ENCODE measurements around the gene ACAT1.

The ACAT1 gene

DNA sequence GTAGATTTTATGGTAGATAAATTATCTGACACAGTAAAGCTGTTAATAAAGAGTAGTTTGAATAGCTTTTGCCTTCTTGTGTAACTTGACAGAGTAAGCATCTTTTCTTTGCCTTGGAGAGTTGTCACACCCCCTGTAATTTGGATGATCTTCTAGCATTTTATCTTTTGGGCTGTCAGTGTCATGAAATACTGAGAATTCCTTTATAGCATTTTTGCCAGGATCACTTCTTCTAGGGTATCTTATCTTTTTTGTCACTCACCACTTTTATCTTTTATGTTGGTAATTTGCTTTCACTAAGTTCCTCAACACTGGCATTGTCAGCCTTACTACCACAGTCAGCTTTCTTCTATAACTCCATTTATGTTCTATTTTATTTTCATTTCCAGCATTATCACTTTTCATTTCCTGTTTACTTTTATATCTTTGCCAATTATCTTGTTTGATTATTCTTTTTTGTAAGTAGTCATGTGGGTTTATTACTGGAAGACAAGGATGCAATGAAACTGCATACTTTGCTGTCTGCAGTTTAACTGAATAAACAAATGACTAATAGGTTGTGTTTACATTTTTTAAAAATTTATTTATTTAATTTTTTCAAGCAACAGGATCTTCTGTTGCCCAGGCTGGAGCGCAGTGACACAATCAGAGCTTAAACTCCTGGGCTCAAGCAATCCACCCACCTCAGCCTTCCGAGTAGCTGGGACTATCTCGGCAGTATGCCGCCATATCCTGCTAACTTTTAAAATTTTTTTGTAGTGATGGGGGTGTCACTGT lies 28.1 kb upstream of the ACAT1 start:
- Histone ChIP-seq H3K9me3 (ENCODE audit: control insufficient read depth, insufficient read depth, low read depth, low read length) (no peaks in the 10 kb centered on the region), H3K4me3 (ENCODE audit: low read depth, low read length) (no peak overlapping the region), H3K27ac (ENCODE audit: extremely low read depth, low read depth, low read length) (no peak overlapping the region), H3K4me1 (ENCODE audit: control insufficient read depth, insufficient read depth, low read length) (no peaks in the 10 kb centered on the region), H3K36me3 (ENCODE audit: control insufficient read depth in 2 of 2, insufficient read depth in 1 of 2, low read length in 2 of 2) (peaks cover 3 to 62% of the 10 kb centered on the region in 2 experiments)
- CTCF ChIA-PET = interaction anchor here (0.7 kb wide), 2 partner anchors 8 to 74 kb away, joined by 3 read pairs; no protein-coding TSS in a partner anchor
- POLR2A ChIA-PET = interaction anchor here (0.6 kb wide), 1 partner anchor 166 kb away, joined by 3 read pairs; no protein-coding TSS in a partner anchor
- no peak for TF ChIP-seq ZNF23 (tag by site-specific recombination; IDR thresholded peaks at IDR 0.05; ENCODE audit: borderline replicate concordance)
- TF ChIP-seq ZNF223 (tag by site-specific recombination; IDR thresholded peaks at IDR 0.05) = no peak
- TF ChIP-seq, protein P1, sequence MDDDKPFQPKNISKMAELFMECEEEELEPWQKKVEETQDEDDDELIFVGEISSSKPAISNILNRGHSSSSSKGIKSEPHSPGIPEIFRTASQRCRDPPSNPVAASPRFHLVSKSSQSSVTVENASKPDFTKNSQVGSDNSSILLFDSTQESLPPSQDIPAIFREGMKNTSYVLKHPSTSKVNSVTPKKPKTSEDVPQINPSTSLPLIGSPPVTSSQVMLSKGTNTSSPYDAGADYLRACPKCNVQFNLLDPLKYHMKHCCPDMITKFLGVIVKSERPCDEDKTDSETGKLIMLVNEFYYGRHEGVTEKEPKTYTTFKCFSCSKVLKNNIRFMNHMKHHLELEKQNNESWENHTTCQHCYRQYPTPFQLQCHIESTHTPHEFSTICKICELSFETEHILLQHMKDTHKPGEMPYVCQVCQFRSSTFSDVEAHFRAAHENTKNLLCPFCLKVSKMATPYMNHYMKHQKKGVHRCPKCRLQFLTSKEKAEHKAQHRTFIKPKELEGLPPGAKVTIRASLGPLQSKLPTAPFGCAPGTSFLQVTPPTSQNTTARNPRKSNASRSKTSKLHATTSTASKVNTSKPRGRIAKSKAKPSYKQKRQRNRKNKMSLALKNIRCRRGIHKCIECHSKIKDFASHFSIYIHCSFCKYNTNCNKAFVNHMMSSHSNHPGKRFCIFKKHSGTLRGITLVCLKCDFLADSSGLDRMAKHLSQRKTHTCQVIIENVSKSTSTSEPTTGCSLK (tag by site-specific recombination; IDR thresholded peaks at IDR 0.05) = no peak
- TF ChIP-seq ZFP37 (tag by site-specific recombination; IDR thresholded peaks at IDR 0.05) = no peak
- TF ChIP-seq, protein P2, sequence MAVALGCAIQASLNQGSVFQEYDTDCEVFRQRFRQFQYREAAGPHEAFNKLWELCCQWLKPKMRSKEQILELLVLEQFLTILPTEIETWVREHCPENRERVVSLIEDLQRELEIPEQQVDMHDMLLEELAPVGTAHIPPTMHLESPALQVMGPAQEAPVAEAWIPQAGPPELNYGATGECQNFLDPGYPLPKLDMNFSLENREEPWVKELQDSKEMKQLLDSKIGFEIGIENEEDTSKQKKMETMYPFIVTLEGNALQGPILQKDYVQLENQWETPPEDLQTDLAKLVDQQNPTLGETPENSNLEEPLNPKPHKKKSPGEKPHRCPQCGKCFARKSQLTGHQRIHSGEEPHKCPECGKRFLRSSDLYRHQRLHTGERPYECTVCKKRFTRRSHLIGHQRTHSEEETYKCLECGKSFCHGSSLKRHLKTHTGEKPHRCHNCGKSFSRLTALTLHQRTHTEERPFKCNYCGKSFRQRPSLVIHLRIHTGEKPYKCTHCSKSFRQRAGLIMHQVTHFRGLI (tag by site-specific recombination; IDR thresholded peaks at IDR 0.05) = no peak
- no peak for TF ChIP-seq ZNF302 (tag by site-specific recombination; IDR thresholded peaks at IDR 0.05; ENCODE audit: low read depth)
- no peak for TF ChIP-seq ZNF366 (tag by site-specific recombination; conservative IDR thresholded peaks at IDR 0.05)
- TF ChIP-seq HOXD13 (CRISPR knock-in tag; IDR thresholded peaks at IDR 0.05; ENCODE audit: borderline replicate concordance) = no peak
- no peak for TF ChIP-seq ZNF433 (tag by site-specific recombination; IDR thresholded peaks at IDR 0.05; ENCODE audit: low read depth)
- no peak for TF ChIP-seq ZNF266 (tag by site-specific recombination; IDR thresholded peaks at IDR 0.05; ENCODE audit: low read depth)
- TF ChIP-seq, protein P3, sequence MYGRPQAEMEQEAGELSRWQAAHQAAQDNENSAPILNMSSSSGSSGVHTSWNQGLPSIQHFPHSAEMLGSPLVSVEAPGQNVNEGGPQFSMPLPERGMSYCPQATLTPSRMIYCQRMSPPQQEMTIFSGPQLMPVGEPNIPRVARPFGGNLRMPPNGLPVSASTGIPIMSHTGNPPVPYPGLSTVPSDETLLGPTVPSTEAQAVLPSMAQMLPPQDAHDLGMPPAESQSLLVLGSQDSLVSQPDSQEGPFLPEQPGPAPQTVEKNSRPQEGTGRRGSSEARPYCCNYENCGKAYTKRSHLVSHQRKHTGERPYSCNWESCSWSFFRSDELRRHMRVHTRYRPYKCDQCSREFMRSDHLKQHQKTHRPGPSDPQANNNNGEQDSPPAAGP (tag by site-specific recombination; IDR thresholded peaks at IDR 0.05) = no peak
- TF ChIP-seq FEZF1 (tag by site-specific recombination; IDR thresholded peaks at IDR 0.05) = no peak
- TF ChIP-seq GFI1B (tag by site-specific recombination; IDR thresholded peaks at IDR 0.05) = no peak
- TF ChIP-seq ZBTB8A (tag by site-specific recombination; IDR thresholded peaks at IDR 0.05) = no peak
- no peak for TF ChIP-seq ZNF837 (tag by site-specific recombination; IDR thresholded peaks at IDR 0.05)
- no peak for TF ChIP-seq ZNF214 (tag by site-specific recombination; IDR thresholded peaks at IDR 0.05; ENCODE audit: borderline replicate concordance)
- TF ChIP-seq ZNF677 (tag by site-specific recombination; IDR thresholded peaks at IDR 0.05) = no peak
- TF ChIP-seq KLF8 (tag by site-specific recombination; IDR thresholded peaks at IDR 0.05) = no peak
- no peak for TF ChIP-seq SCRT2 (tag by site-specific recombination; IDR thresholded peaks at IDR 0.05)
- TF ChIP-seq ZNF10 (tag by site-specific recombination; IDR thresholded peaks at IDR 0.05) = no peak

DNA sequence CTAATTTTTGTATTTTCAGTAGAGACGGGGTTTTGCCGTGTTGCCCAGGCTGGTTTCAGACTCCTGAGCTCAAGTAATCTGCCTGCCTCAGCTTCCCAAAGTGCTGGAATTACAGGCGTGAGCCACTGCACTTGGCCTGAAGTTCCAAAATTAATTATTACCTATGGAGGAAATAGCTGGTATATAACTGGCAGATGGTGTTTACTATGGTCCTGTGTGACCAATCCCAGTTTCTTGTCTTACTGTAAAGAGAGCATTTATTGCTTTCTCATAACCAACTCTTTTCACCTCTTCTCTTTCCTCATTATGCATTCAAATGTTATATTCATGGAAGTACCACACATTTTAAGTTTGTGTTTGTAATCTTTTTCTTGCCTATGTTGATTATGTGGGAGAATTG lies 24.2 kb upstream of the ACAT1 start:
- Histone ChIP-seq H3K36me3 (ENCODE audit: control insufficient read depth in 2 of 2, insufficient read depth in 1 of 2, low read length in 2 of 2) (peaks cover 7 to 70% of the 10 kb centered on the region in 2 experiments), H3K27ac (ENCODE audit: extremely low read depth, low read depth, low read length) (no peak overlapping the region), H3K4me3 (ENCODE audit: low read depth, low read length) (no peak overlapping the region), H3K4me1 (ENCODE audit: control insufficient read depth, insufficient read depth, low read length) (no peaks in the 10 kb centered on the region), H3K9me3 (ENCODE audit: control insufficient read depth, insufficient read depth, low read depth, low read length) (no peaks in the 10 kb centered on the region)
- CTCF ChIA-PET = interaction anchor here (0.6 to 1.2 kb wide), 4 partner anchors 10 to 550 kb away, joined by 3 to 4 read pairs (median 3); no protein-coding TSS in a partner anchor
- POLR2A ChIA-PET = no interaction called here
- TF ChIP-seq, protein P4, sequence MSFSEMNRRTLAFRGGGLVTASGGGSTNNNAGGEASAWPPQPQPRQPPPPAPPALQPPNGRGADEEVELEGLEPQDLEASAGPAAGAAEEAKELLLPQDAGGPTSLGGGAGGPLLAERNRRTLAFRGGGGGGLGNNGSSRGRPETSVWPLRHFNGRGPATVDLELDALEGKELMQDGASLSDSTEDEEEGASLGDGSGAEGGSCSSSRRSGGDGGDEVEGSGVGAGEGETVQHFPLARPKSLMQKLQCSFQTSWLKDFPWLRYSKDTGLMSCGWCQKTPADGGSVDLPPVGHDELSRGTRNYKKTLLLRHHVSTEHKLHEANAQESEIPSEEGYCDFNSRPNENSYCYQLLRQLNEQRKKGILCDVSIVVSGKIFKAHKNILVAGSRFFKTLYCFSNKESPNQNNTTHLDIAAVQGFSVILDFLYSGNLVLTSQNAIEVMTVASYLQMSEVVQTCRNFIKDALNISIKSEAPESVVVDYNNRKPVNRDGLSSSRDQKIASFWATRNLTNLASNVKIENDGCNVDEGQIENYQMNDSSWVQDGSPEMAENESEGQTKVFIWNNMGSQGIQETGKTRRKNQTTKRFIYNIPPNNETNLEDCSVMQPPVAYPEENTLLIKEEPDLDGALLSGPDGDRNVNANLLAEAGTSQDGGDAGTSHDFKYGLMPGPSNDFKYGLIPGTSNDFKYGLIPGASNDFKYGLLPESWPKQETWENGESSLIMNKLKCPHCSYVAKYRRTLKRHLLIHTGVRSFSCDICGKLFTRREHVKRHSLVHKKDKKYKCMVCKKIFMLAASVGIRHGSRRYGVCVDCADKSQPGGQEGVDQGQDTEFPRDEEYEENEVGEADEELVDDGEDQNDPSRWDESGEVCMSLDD (tag by site-specific recombination; IDR thresholded peaks at IDR 0.05) = no peak
- TF ChIP-seq, protein P5, sequence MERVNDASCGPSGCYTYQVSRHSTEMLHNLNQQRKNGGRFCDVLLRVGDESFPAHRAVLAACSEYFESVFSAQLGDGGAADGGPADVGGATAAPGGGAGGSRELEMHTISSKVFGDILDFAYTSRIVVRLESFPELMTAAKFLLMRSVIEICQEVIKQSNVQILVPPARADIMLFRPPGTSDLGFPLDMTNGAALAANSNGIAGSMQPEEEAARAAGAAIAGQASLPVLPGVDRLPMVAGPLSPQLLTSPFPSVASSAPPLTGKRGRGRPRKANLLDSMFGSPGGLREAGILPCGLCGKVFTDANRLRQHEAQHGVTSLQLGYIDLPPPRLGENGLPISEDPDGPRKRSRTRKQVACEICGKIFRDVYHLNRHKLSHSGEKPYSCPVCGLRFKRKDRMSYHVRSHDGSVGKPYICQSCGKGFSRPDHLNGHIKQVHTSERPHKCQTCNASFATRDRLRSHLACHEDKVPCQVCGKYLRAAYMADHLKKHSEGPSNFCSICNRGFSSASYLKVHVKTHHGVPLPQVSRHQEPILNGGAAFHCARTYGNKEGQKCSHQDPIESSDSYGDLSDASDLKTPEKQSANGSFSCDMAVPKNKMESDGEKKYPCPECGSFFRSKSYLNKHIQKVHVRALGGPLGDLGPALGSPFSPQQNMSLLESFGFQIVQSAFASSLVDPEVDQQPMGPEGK (tag by site-specific recombination; IDR thresholded peaks at IDR 0.05) = no peak
- TF ChIP-seq, protein P3 (tag by site-specific recombination; IDR thresholded peaks at IDR 0.05) = no peak

All from HEK293 (cell line).